ENCODE data around the gene ITGB3BP.
A peak's percentile ranks its signal among the peaks of the same experiment; 100 is the strongest.
"Not testable (repeated sequence)": the region's sequence is repeated elsewhere in the genome, so short reads cannot be mapped to it uniquely, and the experiment has no call there.

ITGB3BP gene, protein sequence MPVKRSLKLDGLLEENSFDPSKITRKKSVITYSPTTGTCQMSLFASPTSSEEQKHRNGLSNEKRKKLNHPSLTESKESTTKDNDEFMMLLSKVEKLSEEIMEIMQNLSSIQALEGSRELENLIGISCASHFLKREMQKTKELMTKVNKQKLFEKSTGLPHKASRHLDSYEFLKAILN

DNA sequence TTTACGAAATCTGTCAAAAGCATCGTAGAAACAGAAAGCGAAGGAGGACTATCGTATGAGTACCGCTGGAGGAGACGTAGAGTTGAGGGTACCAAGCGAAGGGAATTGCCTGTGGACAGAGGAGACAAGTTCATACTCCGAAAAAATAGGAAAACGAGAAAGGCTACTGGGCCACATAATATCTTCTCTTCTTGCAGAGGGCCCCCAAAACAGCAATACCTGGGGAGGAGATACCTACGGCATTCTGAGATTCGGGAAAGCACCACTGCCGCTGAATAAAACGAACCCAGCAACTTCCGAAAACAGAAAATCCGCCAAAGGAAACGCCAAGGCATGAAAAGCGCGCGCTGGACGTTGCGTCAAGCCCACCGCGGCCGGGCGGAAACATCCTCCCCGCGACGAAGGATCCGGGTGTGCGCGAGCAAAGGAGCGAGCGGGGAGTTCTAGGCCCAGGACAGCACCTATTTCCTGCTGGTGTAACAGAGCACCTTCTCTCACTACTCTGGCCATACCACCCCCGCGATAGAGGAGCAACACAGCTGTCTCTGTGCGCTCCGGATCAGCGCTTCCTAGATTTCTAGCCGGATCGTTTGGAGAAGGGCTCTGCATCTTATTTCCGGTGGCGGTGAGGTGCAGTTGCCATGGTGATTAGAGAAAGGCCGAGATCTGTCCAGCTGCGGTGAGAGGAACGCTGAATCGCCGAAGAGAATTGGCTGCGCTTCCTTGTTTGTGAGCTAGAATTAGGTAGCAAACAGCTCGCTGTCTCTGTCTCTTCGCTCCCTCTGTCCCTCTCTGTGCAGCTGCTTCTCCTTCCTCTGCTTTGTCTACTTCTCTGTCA, at the start of gene ITGB3BP, which contains the start of gene EFCAB7:
ITGB3BP (minus strand) TSS at position 335 of the 838 bp plus-strand sequence; CDS start at position 243, 92 bp downstream.
EFCAB7 (plus strand) TSS at position 635 of the 838 bp plus-strand sequence. CDS start 2,048 bp downstream, outside the sequence.
- DNase-seq, result peak; percentile 89

DNA sequence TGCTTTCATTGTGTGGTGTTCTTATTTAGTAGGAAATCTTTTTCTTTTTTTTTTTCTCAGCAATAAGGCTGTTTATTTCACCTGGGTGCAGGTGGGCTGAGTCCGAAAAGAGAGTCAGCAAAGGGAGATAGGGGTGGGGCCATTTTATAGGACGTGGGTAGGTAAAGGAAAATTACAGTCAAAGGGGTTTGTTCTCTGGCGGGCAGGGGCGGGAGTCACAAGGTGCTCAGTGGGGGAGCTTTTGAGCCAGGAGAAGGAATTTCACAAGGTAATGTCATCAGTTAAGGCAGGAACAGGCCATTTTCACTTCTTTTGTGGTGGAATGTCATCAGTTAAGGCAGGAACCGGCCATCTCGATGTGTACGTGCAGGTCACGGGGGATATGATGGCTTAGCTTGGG, 49.7 kb upstream of the ITGB3BP start:
- not testable (repeated sequence) for DNase-seq

DNA sequence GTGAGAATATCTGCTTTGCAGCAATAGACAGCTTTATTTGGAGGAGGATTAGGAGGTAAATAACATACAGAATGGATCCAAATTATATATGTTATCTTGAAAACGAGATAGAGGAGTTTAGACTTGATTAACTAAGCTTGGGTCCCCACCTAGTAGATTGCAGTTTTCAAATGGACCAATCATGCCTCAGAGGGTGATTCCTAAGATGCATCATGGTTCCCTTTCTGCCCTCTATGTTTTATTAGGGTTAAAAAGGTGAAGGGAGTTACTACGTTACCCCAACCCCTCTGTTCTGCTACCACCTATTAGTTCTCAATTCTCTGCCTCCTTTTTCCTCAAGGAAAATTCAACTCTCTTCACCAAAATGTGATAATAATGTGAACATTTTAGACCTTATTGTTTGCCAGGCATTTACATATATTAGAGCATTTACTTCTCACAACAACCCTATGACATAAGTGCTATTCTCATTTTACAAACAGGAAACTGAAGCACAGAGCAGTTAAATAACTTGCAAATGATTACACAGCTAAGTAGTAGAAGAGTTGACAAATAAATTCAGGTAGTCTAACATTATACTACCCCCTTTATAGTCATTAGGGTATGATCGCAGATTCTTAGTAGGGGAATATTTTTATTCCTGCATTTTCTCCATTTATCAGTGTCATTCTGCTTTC, 46.8 kb upstream of the ITGB3BP start:
- no peak for DNase-seq

DNA sequence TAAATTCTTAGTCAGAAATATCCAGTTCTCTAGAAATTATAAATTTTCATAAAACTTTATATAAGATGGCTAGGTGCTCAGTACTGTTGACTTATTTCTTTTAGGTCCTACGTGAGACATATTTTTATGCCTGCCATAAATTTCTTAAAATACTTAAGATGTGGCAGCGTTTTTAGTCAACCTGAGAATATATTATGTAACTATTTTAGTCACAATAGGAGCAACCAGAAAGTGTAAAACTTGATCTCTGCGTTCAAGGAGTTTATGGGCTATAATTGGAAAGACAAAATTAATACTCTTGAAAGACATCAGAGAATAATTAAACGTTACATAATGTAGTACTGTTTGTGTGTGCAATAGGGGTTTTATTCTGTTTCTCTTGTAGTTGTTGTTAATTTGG, 46.0 kb upstream of the ITGB3BP start:
- DNase-seq, result no peak

DNA sequence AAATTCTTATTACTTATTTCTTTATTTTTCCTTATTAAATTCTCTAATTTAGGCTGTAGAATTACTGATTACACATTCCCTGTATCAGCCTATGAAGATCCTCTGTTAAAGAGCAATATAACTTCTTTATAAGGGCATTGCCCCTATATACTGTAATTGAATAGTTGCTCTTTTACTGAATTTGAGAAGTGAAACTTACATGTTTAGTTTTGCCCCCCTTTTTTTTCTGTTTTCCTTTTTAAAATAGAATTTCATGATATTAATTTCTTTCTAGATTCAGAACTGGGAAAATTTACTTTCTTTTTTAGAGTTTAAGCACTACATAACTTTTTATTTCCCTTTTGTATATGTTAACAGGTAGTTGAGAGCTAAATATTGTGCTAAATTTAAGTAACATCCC, 40.7 kb upstream of the ITGB3BP start:
- DNase-seq, result no peak

DNA sequence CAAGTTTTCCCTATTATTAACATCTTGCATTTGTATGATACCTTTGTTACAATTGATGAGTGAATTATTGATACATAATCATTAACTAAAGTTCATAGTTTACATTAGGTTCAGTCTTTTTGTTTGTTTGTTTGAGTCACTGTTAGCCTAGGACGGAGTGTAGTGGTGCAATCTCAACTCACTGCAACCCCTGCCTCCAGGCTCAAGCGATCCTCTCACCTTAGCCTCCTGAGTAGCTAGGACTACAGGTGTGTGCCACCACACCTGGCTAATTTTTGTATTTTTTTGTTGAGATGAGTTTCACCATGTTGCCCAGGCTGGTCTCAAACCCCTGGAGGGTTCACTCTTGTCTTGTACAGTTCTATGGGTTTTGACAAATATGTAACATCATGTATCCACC, 36.3 kb upstream of the ITGB3BP start:
- DNase-seq, result no peak

DNA sequence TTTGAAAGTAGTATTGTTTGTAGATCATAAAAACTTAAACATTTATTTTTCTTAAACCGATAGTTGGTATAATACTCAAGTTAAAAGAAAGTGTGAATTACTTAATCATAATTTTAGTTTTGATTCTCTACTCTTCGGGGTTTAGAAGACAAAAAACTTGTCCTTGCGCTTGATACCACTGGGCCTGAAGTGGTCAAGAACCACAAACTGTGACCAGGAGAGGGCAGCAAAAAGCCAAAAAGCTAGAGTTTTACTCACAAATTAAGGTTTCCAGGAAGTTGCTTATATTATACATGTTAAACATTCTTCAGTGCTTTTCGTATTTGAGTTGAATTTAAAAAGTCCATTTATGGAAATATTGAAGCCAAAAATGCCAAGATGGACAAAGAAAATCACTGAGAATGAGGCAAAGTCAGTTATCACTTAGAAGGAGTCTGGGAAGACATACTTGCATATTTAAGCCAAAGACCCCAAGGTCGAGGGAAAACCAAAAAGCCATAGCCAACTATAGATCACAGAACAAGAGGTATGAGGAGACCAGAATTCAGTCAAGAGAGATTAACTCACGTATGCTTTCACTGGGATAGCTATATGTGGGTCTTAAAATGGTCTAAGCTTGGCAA, 34.5 kb upstream of the ITGB3BP start:
- peak; percentile 41 for DNase-seq

DNA sequence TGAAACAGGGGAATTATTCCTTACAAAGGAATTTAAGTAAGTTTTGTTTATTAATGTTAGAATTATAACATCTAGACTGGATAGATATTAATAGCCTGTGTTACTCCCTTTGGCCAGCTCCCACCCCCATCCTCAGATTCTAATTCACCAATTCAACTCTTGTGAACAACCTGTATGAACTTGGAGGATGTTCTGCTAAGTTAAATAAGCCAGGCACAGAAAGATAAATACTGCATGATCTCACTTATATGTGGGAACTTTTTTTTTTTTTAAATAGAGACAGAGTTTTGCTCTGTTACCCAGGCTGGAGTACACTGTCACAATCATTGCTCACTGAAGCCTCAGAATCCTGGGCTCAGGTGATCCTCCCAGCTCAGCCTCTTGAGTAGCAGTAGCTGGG, 32.5 kb upstream of the ITGB3BP start:
- DNase-seq, result no peak

DNA sequence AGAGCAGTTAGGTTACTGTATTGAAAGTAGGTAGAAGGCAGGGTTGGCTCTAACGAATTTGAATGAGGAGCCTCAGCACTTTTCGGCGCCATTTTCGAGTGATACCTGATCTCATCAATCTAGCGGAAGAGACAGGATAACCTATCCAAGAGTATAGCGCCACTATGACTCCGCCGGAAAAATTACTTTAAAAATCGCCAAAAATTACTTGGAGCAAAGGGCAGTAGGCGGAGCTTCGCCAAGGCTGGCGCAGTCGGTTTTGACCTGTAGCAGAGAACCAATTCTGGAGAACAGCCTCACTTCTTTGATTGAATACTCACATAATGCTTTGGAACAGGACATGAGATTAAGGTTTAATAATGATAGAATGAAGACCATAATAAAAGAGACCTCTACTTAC, 25.9 kb upstream of the ITGB3BP start:
- DNase-seq, result no peak

DNA sequence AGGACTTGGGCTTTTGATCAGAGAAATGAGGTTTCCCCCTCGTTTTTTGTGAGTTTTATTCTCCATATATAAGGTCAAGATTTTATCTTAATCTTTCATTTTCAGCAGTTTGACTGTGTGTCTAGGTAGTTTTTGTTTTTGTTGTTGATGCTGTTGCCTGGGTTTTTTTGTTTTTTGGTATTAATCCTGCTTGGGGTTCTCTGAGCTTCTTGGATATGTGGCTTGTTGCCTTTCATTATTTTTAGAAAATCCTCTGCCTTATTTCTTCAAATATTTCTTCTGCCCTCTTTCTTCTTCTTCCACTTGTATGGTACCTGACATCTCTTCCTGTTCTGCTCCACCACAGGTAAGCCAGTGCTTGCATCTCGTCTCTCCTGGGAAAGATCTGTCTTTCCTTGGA, 25.3 kb upstream of the ITGB3BP start:
- no peak for DNase-seq

DNA sequence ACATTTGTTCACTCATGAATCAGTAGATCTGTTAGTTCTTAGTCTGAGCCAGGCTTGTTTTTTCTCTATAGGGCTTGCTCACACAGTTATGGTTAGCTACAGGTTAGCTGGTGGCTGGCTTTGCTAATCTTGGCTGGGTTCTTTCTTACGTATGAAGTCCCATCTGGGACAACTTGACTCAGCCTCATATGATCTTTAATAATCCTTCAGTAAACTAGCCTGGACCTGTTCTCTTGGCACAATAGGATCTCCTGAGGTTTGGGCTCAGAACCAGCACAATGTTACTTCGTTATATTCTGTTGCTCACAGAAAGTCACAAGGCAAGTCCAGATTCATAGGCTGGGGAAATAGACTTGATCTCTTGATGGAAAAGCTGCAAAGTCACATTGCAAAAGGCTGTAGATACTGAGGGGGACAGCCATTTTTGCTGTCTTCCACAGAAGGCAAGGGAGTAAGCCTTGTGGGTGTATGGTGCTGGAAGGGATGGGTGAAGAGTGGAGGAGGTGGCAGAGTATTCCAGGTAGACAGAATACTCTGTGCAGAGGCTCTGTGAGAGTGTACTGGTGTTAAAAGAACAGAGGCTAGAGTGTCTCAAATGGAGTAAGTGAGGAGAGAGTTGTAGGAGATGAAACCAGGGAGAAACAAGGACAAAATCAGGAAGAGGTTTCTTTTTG, 24.7 kb upstream of the ITGB3BP start:
- DNase-seq, result no peak

DNA sequence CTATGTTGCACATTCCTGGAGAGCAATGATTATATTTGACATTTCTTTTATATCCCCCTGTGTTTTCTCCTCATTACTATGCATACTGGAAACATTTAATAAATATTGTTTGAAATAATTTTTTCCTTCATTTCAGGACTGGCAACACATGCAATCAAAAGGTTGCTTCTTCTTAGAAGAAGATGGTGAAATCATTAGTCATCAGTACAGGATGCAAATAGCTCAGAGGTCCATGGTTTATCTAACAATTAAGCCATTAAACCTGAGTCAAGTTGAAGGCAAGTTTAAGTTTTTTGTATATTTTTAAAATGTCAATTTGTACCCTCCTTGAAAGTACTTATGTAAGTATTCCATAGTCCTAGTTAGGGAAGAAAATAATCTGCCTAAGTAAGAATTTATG, 22.8 kb upstream of the ITGB3BP start:
- DNase-seq, result no peak

DNA sequence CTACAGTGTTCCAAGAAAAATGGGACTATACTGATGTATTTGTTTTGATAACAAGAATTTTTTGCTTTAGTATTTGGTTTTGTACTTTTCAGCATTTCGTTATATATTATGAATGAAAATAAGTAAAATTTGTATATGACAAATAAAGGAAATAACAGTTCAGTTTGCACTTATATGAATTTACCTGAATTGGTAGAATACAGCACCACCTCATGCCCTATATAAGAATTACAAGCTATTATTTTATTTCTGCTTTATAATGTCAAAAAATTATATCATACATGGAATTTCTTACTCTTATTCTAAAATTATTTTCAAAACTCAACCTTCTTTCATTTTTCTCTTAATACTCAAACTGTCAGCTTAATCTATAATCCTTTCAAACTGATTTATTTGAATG, 14.9 kb upstream of the ITGB3BP start:
- DNase-seq, result no peak

DNA sequence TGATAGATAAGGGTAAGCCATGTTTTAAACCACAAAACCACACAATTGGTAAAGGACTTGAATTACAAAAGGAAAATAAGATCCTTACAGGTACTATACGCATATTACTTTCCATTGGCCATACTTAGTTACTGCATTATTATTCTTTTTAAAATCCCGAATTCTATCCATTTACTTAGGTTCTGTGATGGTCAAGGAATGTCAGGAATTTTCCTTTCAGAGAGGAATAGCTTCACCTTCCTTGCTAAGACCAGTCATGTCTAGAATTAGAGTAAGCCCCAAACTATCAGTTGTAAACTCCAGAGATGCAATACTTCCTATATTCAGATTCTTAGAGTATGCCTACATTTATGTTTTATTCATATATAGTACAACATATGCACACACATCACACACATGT, 14.0 kb upstream of the ITGB3BP start:
- no peak for DNase-seq

DNA sequence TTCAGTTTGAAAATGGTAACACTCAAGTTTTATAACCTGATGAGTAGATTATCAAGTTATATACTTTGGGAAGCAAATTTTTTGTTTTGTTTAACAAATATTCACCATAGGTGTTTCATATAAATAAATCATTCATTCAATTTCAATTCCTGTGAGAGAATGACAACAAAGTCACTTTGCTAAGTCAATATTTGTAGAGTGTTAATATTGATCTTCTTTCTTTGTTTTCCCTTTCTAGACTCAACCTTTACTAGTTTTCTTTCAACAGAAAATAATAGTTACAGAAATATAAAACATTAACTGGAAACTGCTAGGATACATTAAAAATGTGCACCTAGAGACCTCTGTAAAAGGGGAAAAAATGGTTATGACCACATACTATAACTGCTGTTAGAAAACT, 11.4 kb upstream of the ITGB3BP start:
- no peak for DNase-seq

DNA sequence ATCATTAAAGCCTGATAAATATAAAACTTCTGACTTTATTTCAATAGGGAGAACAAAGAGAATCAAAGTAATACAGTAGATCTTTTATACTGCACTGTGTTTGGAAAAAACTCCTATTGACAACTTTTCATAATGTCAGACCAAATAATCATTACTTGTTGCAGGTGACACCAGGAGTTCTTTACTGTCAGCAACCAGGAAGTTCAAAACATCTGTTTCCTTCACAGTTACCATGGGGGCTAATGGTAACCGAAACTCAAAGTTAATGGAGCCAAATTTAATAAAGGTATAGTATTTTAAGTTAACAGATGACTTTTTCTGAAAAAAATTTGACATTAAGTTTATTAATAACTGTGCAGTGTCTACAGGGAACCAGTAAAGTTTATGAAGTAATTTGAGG, 10.9 kb upstream of the ITGB3BP start:
- no peak for DNase-seq

DNA sequence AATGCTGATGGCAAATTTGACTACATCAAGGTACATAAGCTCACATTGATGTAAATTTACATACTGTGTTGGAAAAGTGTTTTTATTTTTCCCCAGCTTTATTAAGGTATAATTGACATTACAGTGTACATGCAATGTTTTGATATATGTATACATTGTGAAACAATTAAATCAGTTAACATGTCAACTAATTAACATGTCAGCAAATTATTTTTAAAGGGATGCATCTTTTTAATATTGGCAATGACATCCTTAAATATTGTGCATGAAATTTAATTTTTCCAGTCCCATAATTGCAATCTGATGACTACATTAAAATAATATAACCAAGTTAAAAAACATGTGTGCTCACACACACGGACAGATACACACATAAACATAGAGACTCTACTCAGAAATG, 9.7 kb upstream of the ITGB3BP start:
- no peak for DNase-seq

DNA sequence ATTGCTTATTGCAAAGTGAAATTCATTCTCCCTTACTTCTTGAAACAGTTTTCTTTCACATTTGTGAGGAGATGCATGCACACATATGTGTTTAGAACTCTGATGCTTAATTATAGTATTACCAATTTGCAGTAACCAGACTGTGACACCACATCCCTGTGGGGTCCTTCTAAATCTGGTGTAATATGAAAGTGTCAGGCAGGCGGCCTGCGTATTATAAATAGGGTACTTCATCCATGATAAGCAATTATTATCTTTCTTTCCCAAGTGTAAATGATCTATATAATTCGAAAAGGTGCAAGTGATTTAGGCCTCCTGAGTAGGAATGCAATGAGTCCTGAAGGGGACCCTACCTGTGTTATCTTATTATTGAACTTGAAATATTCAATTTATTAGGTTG, 1.2 kb upstream of the ITGB3BP start:
- no peak for DNase-seq

DNA sequence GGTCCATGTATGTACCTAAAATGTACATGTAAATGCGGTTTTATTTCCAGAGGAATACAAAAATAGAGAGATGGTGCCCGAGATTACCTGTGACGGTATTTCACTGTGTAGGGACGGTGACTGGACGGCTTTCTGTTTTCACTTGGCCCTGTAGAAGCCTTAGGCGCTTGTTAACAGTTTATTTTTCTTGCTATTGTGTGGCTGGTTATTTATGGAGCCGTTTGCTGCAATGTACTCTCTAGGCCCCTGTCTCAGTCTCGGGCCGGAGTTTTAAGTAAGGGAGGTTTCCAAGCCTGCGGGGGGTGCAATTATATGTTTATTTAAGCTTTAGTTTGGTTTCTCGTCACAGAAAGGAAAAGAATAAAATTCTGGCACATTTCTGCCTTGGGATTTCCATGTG, 713 bp upstream of the ITGB3BP start:
- peak; percentile 4 for DNase-seq

DNA sequence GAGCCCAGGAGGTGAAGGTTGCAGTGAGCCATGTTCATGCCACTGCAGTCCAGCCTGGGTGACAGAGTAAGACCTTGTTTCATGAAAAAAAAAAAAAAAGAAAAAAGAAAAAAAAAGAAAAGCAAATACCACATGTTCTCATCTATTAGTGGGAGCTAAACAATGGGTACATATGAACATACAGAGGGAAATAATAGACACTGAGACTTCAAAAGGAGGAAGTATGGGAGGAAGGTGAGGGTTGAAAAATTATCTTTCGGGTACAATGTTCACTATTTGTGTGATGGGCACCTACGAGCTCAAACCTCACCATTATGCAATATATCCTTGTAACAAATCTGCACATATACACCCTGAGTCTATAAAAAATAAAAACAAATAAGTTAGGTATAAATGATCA, 6.4 kb downstream of the ITGB3BP start:
- no peak for DNase-seq

DNA sequence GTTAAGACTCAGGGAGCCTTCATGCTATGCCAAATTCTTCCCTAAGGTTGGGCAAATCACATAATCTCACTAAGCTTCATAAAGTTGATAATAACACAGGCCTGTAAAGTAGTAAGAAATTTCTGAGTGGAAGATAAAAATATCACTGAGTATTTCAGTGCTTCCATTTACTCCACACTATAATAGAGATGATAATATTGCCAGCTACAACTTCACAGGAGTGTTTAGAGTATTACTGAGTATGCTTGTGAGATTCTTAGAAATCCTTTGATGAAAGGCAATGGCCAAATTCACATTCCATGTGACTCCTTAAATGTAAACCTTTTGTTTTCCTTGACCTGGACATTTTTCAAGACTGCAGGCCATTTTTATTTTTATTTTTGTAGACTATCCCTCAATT, 10.4 kb downstream of the ITGB3BP start:
- no peak for DNase-seq

DNA sequence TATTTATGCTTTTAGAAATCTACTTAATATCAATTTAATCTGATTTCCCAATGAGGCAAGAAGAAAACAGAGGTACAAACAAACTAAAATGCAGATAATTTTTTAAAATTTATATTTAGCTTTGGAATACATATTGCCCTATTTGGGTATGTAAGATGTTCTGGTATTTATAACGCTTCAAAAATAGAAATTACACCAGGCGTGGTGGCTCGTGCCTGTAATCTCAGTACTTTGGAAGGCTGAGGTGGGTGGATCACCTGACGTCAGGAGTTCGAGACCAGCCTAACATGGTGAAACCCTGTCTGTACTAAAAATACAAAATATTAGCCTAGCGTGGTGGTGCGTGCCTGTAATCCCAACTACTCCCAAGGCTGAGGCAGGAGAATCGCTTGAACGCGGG, 13.3 kb downstream of the ITGB3BP start:
- DNase-seq, result no peak

DNA sequence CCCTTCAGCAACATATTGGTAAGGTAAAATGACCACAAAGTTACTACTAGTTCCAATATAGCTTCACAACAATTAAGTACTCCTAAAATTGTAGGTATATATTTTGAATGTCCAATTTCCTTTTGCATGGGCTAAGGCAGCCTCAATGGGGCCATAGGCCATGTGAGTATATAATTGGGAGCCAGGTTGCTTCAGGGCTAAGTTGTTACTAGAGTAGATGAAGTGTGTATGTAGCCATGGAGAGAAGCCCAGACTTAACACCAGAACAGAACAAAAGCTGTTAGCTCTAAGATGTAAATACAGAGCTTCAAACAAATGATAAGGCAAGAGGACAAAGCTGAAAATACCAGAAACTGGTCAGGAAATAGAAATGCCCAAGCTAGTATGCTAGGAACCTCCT, 16.2 kb downstream of the ITGB3BP start:
- no peak for DNase-seq

Measured in activated CD4-positive, alpha-beta T cell treated with anti-CD3 and anti-CD28 coated beads for 48 hours (primary cell).